ENCODE results near the gene AATK.

GRCh38 chr17:81138500-81138899 lies 27.5 kb downstream of the AATK start:
- TF ChIP-seq, protein P1, sequence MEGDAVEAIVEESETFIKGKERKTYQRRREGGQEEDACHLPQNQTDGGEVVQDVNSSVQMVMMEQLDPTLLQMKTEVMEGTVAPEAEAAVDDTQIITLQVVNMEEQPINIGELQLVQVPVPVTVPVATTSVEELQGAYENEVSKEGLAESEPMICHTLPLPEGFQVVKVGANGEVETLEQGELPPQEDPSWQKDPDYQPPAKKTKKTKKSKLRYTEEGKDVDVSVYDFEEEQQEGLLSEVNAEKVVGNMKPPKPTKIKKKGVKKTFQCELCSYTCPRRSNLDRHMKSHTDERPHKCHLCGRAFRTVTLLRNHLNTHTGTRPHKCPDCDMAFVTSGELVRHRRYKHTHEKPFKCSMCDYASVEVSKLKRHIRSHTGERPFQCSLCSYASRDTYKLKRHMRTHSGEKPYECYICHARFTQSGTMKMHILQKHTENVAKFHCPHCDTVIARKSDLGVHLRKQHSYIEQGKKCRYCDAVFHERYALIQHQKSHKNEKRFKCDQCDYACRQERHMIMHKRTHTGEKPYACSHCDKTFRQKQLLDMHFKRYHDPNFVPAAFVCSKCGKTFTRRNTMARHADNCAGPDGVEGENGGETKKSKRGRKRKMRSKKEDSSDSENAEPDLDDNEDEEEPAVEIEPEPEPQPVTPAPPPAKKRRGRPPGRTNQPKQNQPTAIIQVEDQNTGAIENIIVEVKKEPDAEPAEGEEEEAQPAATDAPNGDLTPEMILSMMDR (IDR thresholded peaks at IDR 0.05): no peak
- TF ChIP-seq POLR2A (IDR thresholded peaks at IDR 0.05) (no peak), EP300 (IDR thresholded peaks at IDR 0.05) (no peak), POLR2AphosphoS5 (IDR thresholded peaks at IDR 0.05) (no peak)

All from suprapubic skin (tissue), 4 donors.